ENCODE results near the gene TMEM258.

GRCh38 chr11:61752117-61752924 lies 40.1 kb downstream of the TMEM258 start, which contains the start of gene MYRF:
- peak; percentile 29 to 97 (median 55) for TF ChIP-seq CTCF (IDR thresholded peaks at IDR 0.05)
- TF ChIP-seq POLR2A (IDR thresholded peaks at IDR 0.05), result peak; percentile 23 to 50 (median 26)

Measured in body of pancreas (tissue), 4 donors.